GM12873 (cell line): ENCODE measurements around the gene SLC12A7.

ENCODE experiments used
- CTCF ChIP-seq: IDR thresholded peaks from 2 replicates; pipeline ENCODE4 v1.5.1; 2012; ENCODE audit warnings: low read depth, mild to moderate bottlenecking, moderate library complexity, low read length, control low read depth; ENCODE audit not compliant: insufficient read depth; ENCODE audit errors: missing control alignments

The SLC12A7 gene

GRCh38 chr5:1005249-1005851, 106.5 kb downstream of the SLC12A7 start:
- TF ChIP-seq CTCF = no peak

- TF ChIP-seq CTCF = peak; percentile 45
These were observed 107.2 kb downstream of the SLC12A7 start for GRCh38 chr5:1004461-1005248.

- TF ChIP-seq CTCF = no peak
These were observed 108.4 kb downstream of the SLC12A7 start for GRCh38 chr5:1003296-1003937.

- TF ChIP-seq CTCF = no peak
These were observed 109.0 kb downstream of the SLC12A7 start for GRCh38 chr5:1002836-1003235.

- no peak for TF ChIP-seq CTCF
These were observed 109.7 kb downstream of the SLC12A7 start for GRCh38 chr5:1002271-1002546.

- TF ChIP-seq CTCF = no peak
These were observed 110.2 kb downstream of the SLC12A7 start for GRCh38 chr5:1001406-1002270.
